ENCODE data around the gene DOCK2.

GRCh38 chr5:170092455-170093101 is 455.5 kb downstream of the DOCK2 start:
- TF ChIP-seq, protein P1, sequence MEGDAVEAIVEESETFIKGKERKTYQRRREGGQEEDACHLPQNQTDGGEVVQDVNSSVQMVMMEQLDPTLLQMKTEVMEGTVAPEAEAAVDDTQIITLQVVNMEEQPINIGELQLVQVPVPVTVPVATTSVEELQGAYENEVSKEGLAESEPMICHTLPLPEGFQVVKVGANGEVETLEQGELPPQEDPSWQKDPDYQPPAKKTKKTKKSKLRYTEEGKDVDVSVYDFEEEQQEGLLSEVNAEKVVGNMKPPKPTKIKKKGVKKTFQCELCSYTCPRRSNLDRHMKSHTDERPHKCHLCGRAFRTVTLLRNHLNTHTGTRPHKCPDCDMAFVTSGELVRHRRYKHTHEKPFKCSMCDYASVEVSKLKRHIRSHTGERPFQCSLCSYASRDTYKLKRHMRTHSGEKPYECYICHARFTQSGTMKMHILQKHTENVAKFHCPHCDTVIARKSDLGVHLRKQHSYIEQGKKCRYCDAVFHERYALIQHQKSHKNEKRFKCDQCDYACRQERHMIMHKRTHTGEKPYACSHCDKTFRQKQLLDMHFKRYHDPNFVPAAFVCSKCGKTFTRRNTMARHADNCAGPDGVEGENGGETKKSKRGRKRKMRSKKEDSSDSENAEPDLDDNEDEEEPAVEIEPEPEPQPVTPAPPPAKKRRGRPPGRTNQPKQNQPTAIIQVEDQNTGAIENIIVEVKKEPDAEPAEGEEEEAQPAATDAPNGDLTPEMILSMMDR (conservative IDR thresholded peaks at IDR 0.05 in 1 of 2, IDR thresholded peaks at IDR 0.05 in 1 of 2; ENCODE audit: low read depth in 1 of 2, low read length in 2 of 2) = no peak
- no peak for TF ChIP-seq EZH2 (IDR thresholded peaks at IDR 0.05; ENCODE audit: low read length, missing control alignments)

Measured in fibroblast of lung (primary cell).